IMR-90 (cell line): ENCODE data around the gene FMR1. TPM values are rescaled to one million over a fixed set of nuclear protein-coding genes. Genes with fewer than 3 reads are reported as not detected.

Source experiments
- ATAC-seq: fragments of 200-7000 bp; cut with Tn5 transposase; 2 replicates; pipeline ENCODE4 v1.9.1; 2020; ENCODE audit warnings: low read depth, mild to moderate bottlenecking, moderate library complexity
- BruUV-seq: library from RNA; stranded (reverse); fragments of 400-500 nt; replicated peaks from 2 replicates; lab custom pipeline; 2021; lab: Mats Ljungman, UMichigan
- CTCF ChIA-PET: fragments of 300-600 bp; formaldehyde crosslinking; extraction: SDS; loops from one replicate; lab custom pipeline; 2021; ENCODE audit warnings: antibody characterized with exemption; lab: Yijun Ruan, JAX
- POLR2A ChIA-PET: fragments of 300-600 bp; sonication (Branson Sonifier 250); formaldehyde crosslinking; loops from one replicate; lab custom pipeline; 2022; ENCODE audit warnings: antibody characterized with exemption; ENCODE audit not compliant: unreplicated experiment; lab: Charles Lee
- DNase-seq: peaks from one replicate; pipeline ENCODE4 v3.0.0; 2013
- H2AFZ ChIP-seq: replicated peaks from 2 replicates; pipeline ENCODE3; 2013; ENCODE audit warnings: low read length, mild to moderate bottlenecking; ENCODE audit not compliant: poor library complexity
- H2AK5ac ChIP-seq: 2 replicates; pipeline ENCODE4 v1.6.1; 2013; ENCODE audit warnings: low read depth, low read length, inconsistent platforms
- H2AK9ac ChIP-seq: replicated peaks from 2 replicates; pipeline ENCODE3; 2013; ENCODE audit warnings: mild to moderate bottlenecking, low read depth, low read length, moderate library complexity; ENCODE audit not compliant: poor library complexity
- H2BK120ac ChIP-seq: 2 replicates; pipeline ENCODE4 v1.6.1; 2013; ENCODE audit warnings: low read depth, low read length, inconsistent platforms
- H2BK15ac ChIP-seq: 3 replicates; pipeline ENCODE4 v1.6.1; 2013; ENCODE audit warnings: low read depth, low read length, inconsistent platforms
- H2BK20ac ChIP-seq: 2 replicates; pipeline ENCODE4 v1.6.1; 2013; ENCODE audit warnings: low read depth, mild to moderate bottlenecking, inconsistent platforms, low read length, moderate library complexity
- H2BK5ac ChIP-seq: 2 replicates; pipeline ENCODE4 v1.6.1; 2013; ENCODE audit warnings: mild to moderate bottlenecking, low read depth, low read length, inconsistent platforms; ENCODE audit not compliant: poor library complexity, severe bottlenecking
- H3K14ac ChIP-seq: replicated peaks from 2 replicates; pipeline ENCODE4 v1.6.1; 2013; ENCODE audit warnings: low read depth, low read length, inconsistent platforms
- H3K18ac ChIP-seq: 2 replicates; pipeline ENCODE4 v1.6.1; 2013; ENCODE audit warnings: low read depth, low read length, control low read depth
- H3K23ac ChIP-seq: 2 replicates; pipeline ENCODE4 v1.6.1; 2013; ENCODE audit warnings: low read depth, low read length, inconsistent platforms
- H3K27ac ChIP-seq: 2 replicates; pipeline ENCODE4 v1.5.1; 2013; ENCODE audit warnings: mild to moderate bottlenecking, control low read depth, low read length; ENCODE audit not compliant: insufficient read depth
- H3K27me3 ChIP-seq: 2 replicates; pipeline ENCODE4 v1.6.1; 2013; ENCODE audit warnings: low read length; ENCODE audit not compliant: control insufficient read depth, insufficient read depth
- H3K36me3 ChIP-seq: 2 replicates; pipeline ENCODE4 v1.6.1; 2013; ENCODE audit warnings: low read length, mixed read lengths; ENCODE audit not compliant: control insufficient read depth, insufficient read depth
- H3K4ac ChIP-seq: 2 replicates; pipeline ENCODE4 v1.6.1; 2013; ENCODE audit warnings: low read depth, low read length, inconsistent platforms
- H3K4me1 ChIP-seq: 2 replicates; pipeline ENCODE4 v1.6.1; 2013; ENCODE audit warnings: low read length, mixed read lengths; ENCODE audit not compliant: control insufficient read depth, insufficient read depth
- H3K4me2 ChIP-seq: 2 replicates; pipeline ENCODE4 v1.6.1; 2013; ENCODE audit warnings: low read depth, mild to moderate bottlenecking, control low read depth, low read length, moderate library complexity
- H3K4me3 ChIP-seq: 2 replicates; pipeline ENCODE4 v1.5.1; 2013; ENCODE audit warnings: low read depth, mild to moderate bottlenecking, control low read depth, low read length, moderate library complexity; ENCODE audit not compliant: insufficient read depth
- H3K56ac ChIP-seq: 2 replicates; pipeline ENCODE4 v1.6.1; 2013; ENCODE audit warnings: low read length, inconsistent platforms; ENCODE audit not compliant: insufficient read depth; ENCODE audit errors: extremely low read depth
- H3K79me1 ChIP-seq, 2 experiments: 2 replicates each; pipeline ENCODE4 v1.6.1; 2013; ENCODE audit warnings: low read length in 2 of 2, inconsistent platforms in 1 of 2, low read depth in 1 of 2
- H3K9ac ChIP-seq: 2 replicates; pipeline ENCODE4 v1.6.1; 2013; ENCODE audit warnings: low read depth, low read length, control low read depth
- H3K9me1 ChIP-seq: 2 replicates; pipeline ENCODE4 v1.6.1; 2013; ENCODE audit warnings: low read length, inconsistent platforms; ENCODE audit not compliant: insufficient read depth
- H3K9me3 ChIP-seq: 2 replicates; pipeline ENCODE4 v1.6.1; 2013; ENCODE audit warnings: low read length; ENCODE audit not compliant: control insufficient read depth, insufficient read depth
- H4K20me1 ChIP-seq: 2 replicates; pipeline ENCODE4 v1.6.1; 2013; ENCODE audit warnings: low read length, inconsistent platforms; ENCODE audit not compliant: insufficient read depth
- H4K5ac ChIP-seq: 2 replicates; pipeline ENCODE4 v1.6.1; 2013; ENCODE audit warnings: mild to moderate bottlenecking, low read depth, low read length, control low read depth
- H4K8ac ChIP-seq, 2 experiments: 2 replicates each; pipeline ENCODE4 v1.6.1; 2013; ENCODE audit warnings: low read depth in 2 of 2, low read length in 2 of 2, control low read depth in 1 of 2, inconsistent platforms in 1 of 2
- H4K91ac ChIP-seq: 2 replicates; pipeline ENCODE4 v1.6.1; 2013; ENCODE audit warnings: low read depth, low read length, inconsistent platforms; ENCODE audit not compliant: insufficient read depth
- BHLHE40 ChIP-seq: fragments of 150-350 bp; IDR thresholded peaks from 2 replicates; pipeline ENCODE4 v1.6.1; 2016; ENCODE audit warnings: mild to moderate bottlenecking, low read depth, low read length
- CTCF ChIP-seq: conservative IDR thresholded peaks from 2 replicates; pipeline ENCODE4 v1.5.1; 2012; ENCODE audit warnings: mild to moderate bottlenecking, low read depth, low read length, improper control_type of control experiment
- ELK1 ChIP-seq: fragments of 150-350 bp; IDR thresholded peaks from 2 replicates; pipeline ENCODE4 v1.6.1; 2016; ENCODE audit warnings: low read depth, mild to moderate bottlenecking, low read length, moderate library complexity, borderline replicate concordance
- FOS ChIP-seq: fragments of 150-350 bp; IDR thresholded peaks from 2 replicates; pipeline ENCODE4 v1.6.1; 2016; ENCODE audit warnings: low read depth, low read length
- MAZ ChIP-seq: IDR thresholded peaks from 2 replicates; pipeline ENCODE4 v1.6.1; 2012; ENCODE audit warnings: low read depth, mild to moderate bottlenecking, low read length, improper control_type of control experiment, moderate library complexity, borderline replicate concordance
- MXI1 ChIP-seq: IDR thresholded peaks from 2 replicates; pipeline ENCODE4 v1.6.1; 2012; ENCODE audit warnings: low read depth, mild to moderate bottlenecking, low read length, moderate library complexity, borderline replicate concordance
- NFE2L2 ChIP-seq: fragments of 150-350 bp; IDR thresholded peaks from 2 replicates; pipeline ENCODE4 v1.6.1; 2016; ENCODE audit warnings: low read depth, mild to moderate bottlenecking, low read length
- POLR2A ChIP-seq: IDR thresholded peaks from 2 replicates; pipeline ENCODE4 v1.6.1; 2012; ENCODE audit warnings: mild to moderate bottlenecking, low read depth, low read length
- RAD21 ChIP-seq: IDR thresholded peaks from 2 replicates; pipeline ENCODE4 v1.6.1; 2012; ENCODE audit warnings: low read length, improper control_type of control experiment
- RCOR1 ChIP-seq: IDR thresholded peaks from 2 replicates; pipeline ENCODE4 v1.6.1; 2012; ENCODE audit warnings: mild to moderate bottlenecking, low read length, improper control_type of control experiment; ENCODE audit not compliant: insufficient replicate concordance
- SMC3 ChIP-seq: fragments of 150-350 bp; IDR thresholded peaks from 2 replicates; pipeline ENCODE4 v1.6.1; 2016; ENCODE audit warnings: low read depth, mild to moderate bottlenecking, antibody characterized with exemption, low read length, moderate library complexity
- WGBS, 2 experiments: methylation state at CpG; one replicate each; pipeline versions ENCODE4 v1.1.5 to v1.1.7; 2013; ENCODE audit warnings: missing lambda C conversion rate in 2 of 2; ENCODE audit not compliant: insufficient read length in 1 of 2; ENCODE audit errors: extremely low coverage in 2 of 2; 5-methylcytosine and 5-hydroxymethylcytosine counted together
- dilution Hi-C: fragments of 300-500 bp; cut with HindIII; formaldehyde crosslinking; loops from one replicate; pipeline ENCODE4 v1.14.3; 2018; ENCODE audit warnings: low sequenced_read_pairs; ENCODE audit not compliant: unreplicated experiment
- in situ Hi-C: fragments of 300-500 bp; cut with MboI; formaldehyde crosslinking; loops from 3 replicates; pipeline ENCODE4 v1.14.3; 2019; ENCODE audit warnings: low sequenced_read_pairs, inconsistent platforms, mixed read lengths
- intact Hi-C: fragments of 100-400 bp; cut with micrococcal nuclease; formaldehyde crosslinking; loops from 2 replicates; pipeline ENCODE4 v1.10.0; 2022
- polyA plus RNA-seq, 3 experiments: library from polyadenylated mRNA; depleted of rRNA; stranded (reverse); fragments of >200 nt; gene quantifications; 2 replicates each; pipeline ENCODE4 v1.2.3, GENCODE V29; 2012; ENCODE audit warnings: low replicate concordance in 1 of 3
- total RNA-seq: library from RNA; depleted of rRNA; stranded (reverse); fragments of >200 nt; gene quantifications from 2 replicates; pipeline ENCODE4 v1.2.3, GENCODE V29; 2012

The FMR1 gene
- total and polyA plus RNA-seq, 2 of the 4 experiments (the other 2 are of a cell fraction): 12.2 to 17.6 TPM

GRCh38 chrX:147981038-147981752 lies 69.5 kb downstream of the FMR1 start, which contains the start of gene FMR1NB:
Gene FMR1NB, plus strand, starts transcription at chrX:147981337. Its CDS starts 66 bp downstream, at chrX:147981403.
- Histone ChIP-seq H3K9ac (no peak within 1 kb of the TSS), H2BK15ac (no peak within 1 kb of the TSS), H3K4me1 (no peaks in the 10 kb centered on the region), H2BK120ac (no peak within 1 kb of the TSS), H3K4ac (no peak within 1 kb of the TSS), H3K14ac (no peak within 1 kb of the TSS), H3K79me1 (no peaks in the 10 kb centered on the region), H3K9me1 (no peaks in the 10 kb centered on the region), H4K91ac (no peak within 1 kb of the TSS), H3K27ac (no peak within 1 kb of the TSS), H4K8ac (no peak within 1 kb of the TSS), H4K5ac (no peak within 1 kb of the TSS), H3K27me3 (no peaks in the 10 kb centered on the region), H3K9me3 (no peaks in the 10 kb centered on the region), H3K56ac (no peak within 1 kb of the TSS), H3K18ac (no peak within 1 kb of the TSS), H3K4me2 (no peak within 1 kb of the TSS), H2AFZ (no peak within 1 kb of the TSS), H2AK9ac (no peak within 1 kb of the TSS), H4K20me1 (no peaks in the 10 kb centered on the region), H3K36me3 (no peaks in the 10 kb centered on the region), H2BK20ac (no peak within 1 kb of the TSS), H3K4me3 (no peak within 1 kb of the TSS), H3K23ac (no peak within 1 kb of the TSS), H2AK5ac (no peak within 1 kb of the TSS), H2BK5ac (no peak within 1 kb of the TSS)
- ChIA-PET CTCF (no interaction called here), POLR2A (no interaction called here)
- intact Hi-C loops: no loop called here
- 90% methylated on average over 10 of the region's 35 CpGs; no CpG with 5 or more reads in 1 of the 2 experiments for WGBS, 2 experiments
- no TSS peak for BruUV-seq
- TF ChIP-seq RAD21 (no peak), ELK1 (no peak), FOS (no peak), CTCF (no peak), MXI1 (no peak), POLR2A (no peak), NFE2L2 (no peak), RCOR1 (no peak), MAZ (no peak), SMC3 (no peak), BHLHE40 (no peak)
- DNase-seq: no peak
- dilution Hi-C loops: no loop called here
- in situ Hi-C loops: no loop called here
- ATAC-seq: no peak
